Measurements from ENCODE around the gene NOX5. TPM values are rescaled to one million over a fixed set of nuclear protein-coding genes. Genes with fewer than 3 reads are reported as not detected.

NOX5 gene
- total RNA-seq, 3 donors from 2014 or later (not counting 1 experiment from before 2014, with no cell fraction given) = 0.20 TPM; not detected in 2

DNA sequence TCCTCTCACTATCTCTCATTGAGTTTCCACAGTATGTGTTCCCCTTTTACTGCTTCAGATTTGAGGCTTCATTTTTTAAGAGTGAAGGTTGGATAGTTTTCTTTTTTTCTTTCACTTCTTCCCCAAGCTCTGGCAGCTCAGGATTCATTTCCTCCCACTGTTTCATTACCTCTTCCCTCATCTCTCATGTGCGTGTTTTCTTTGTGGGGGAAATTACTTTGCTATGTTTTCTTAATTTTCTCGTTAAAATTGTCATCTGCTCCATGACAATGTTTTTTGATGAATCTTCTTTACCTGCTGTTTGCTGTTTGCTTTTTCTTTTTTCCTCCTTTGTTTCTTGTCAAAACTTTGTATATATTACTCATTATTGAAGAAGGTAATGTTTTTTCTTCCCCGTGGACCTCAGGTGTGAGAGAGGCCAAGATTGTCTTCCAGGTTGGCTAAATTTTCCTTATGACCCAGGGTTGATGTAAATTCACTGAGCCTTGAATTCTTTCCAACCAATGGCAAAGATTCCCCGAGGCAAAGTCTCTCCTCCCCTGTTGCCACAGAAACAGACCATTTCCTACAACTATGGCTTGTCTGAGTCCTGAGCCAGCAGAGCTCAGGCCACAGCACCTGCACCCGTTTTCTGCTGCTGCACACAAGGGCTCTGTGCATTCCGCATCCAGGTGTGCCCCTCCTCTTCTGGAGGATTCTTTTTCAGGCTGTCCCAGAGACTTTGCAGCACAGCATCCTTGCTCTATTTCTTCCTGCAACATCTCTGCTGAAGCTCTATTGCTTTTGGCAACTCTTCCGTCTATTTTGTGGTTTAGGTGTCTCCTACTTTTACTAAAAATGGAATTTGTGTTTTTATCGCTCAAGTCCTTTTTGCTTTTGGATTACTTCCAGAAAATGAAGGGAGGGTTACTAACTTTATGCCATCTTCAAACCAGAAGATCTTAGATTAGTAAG lies 66.1 kb downstream of the NOX5 start:
- 31% methylated on average over 4 of the region's 8 CpGs for WGBS (ENCODE audit: insufficient coverage)
- Mint-ChIP-seq H3K27me3 (ENCODE audit: low read depth in 2 of 2) (peaks cover 10 to 26% of the 10 kb centered on the region in 2 donors), H3K9me3 (no peaks in the 10 kb centered on the region), H3K4me1 (no peaks in the 10 kb centered on the region), H3K4me3 (no peak overlapping the region), H3K27ac (no peak overlapping the region), H3K36me3 (no peaks in the 10 kb centered on the region)
- TF ChIP-seq CTCF (IDR thresholded peaks at IDR 0.05) = no peak
- Histone ChIP-seq H3K27me3 (ENCODE audit: control insufficient read depth, insufficient read depth, low read length) (no peaks in the 10 kb centered on the region), H3K36me3 (ENCODE audit: control insufficient read depth, insufficient read depth, low read length) (no peaks in the 10 kb centered on the region), H3K4me3 (ENCODE audit: low read length) (no peak overlapping the region), H3K27ac (ENCODE audit: low read length) (no peak overlapping the region), H3K9me3 (ENCODE audit: control insufficient read depth, insufficient read depth, low read length) (no peaks in the 10 kb centered on the region), H3K4me1 (ENCODE audit: control insufficient read depth, insufficient read depth, low read length) (no peaks in the 10 kb centered on the region)
- intact Hi-C loops (cut with micrococcal nuclease) = no loop called here
- no peak for DNase-seq
- ATAC-seq = no peak

DNA sequence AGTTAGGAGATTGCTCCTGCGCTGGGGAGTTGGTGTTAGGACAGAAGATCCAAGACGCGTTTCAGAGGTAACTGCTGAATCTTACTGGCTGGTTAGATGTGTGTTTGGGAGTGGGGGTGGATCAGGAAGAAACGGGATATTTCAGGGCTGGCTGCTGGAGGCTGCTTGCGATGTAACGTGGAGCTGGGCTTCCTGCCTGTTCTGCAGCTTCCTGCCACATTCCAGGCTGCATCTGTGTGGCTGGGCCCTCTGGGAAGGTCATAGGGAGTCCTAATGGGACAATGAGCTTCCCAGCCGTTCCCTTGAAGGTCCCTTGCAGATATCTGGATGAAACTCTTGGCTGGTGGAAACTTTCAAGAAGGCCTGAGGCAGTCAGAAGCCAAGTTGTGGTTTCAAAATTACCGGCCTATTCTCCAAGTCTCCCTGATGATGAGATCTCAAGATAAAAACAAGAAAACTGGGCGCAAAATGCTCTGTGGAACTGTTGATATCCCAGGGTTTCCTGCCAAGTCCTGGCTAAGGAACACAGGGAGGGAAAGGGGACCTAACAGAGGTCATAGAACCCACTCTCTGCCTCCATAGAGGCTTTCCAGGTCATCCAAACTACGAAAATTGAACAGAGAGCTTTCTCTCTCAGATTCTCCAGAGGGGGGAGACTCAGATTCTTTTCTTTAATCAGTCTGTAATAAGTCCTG lies 67.0 kb downstream of the NOX5 start:
- intact Hi-C loops (cut with micrococcal nuclease) = no loop called here
- Mint-ChIP-seq H3K4me3 (no peak overlapping the region), H3K27ac (no peak overlapping the region), H3K27me3 (ENCODE audit: low read depth in 2 of 2) (peaks cover 10 to 17% of the 10 kb centered on the region in 2 donors), H3K36me3 (no peaks in the 10 kb centered on the region), H3K4me1 (no peaks in the 10 kb centered on the region), H3K9me3 (no peaks in the 10 kb centered on the region)
- no peak for DNase-seq
- H3K4me3 ChIP-seq (ENCODE audit: low read length) = no peak overlapping the region
- 82% methylated on average over 10 of the region's 10 CpGs for WGBS (ENCODE audit: insufficient coverage)
- H3K27ac ChIP-seq (ENCODE audit: low read length) = no peak overlapping the region
- no peaks in the 10 kb centered on the region for H3K36me3 ChIP-seq (ENCODE audit: control insufficient read depth, insufficient read depth, low read length)
- no peaks in the 10 kb centered on the region for H3K27me3 ChIP-seq (ENCODE audit: control insufficient read depth, insufficient read depth, low read length)
- no peaks in the 10 kb centered on the region for H3K9me3 ChIP-seq (ENCODE audit: control insufficient read depth, insufficient read depth, low read length)
- no peaks in the 10 kb centered on the region for H3K4me1 ChIP-seq (ENCODE audit: control insufficient read depth, insufficient read depth, low read length)
- no peak for ATAC-seq
- TF ChIP-seq CTCF (IDR thresholded peaks at IDR 0.05) = no peak

DNA sequence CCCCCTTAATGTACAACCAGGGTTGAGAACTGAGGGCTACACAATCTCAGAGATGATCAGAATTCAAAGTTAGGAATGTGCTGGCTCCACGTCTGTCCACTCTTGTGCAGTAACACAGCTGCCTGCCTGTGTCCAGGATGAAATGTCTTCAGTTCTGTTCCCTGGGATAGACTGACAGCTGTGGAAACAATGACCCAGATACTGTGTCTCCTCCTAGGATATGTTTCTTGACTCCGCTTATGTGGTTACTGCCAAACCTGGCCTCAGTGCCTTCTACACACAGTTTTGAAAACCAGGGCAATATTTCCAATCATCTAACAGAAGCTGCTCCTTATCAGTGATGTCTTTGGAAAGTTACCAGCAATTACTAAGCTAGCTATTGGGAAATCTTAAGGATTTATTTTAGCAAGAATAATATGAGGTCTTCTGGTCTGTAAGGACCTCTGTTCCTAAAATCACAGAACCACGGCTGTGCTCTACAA lies 67.6 kb downstream of the NOX5 start:
- Mint-ChIP-seq H3K27me3 (ENCODE audit: low read depth in 2 of 2) (peaks cover 10 to 14% of the 10 kb centered on the region in 2 donors), H3K4me3 (no peak overlapping the region), H3K36me3 (no peaks in the 10 kb centered on the region), H3K27ac (no peak overlapping the region), H3K4me1 (no peaks in the 10 kb centered on the region), H3K9me3 (no peaks in the 10 kb centered on the region)
- ATAC-seq = no peak
- no peak overlapping the region for H3K27ac ChIP-seq (ENCODE audit: low read length)
- no peaks in the 10 kb centered on the region for H3K36me3 ChIP-seq (ENCODE audit: control insufficient read depth, insufficient read depth, low read length)
- H3K9me3 ChIP-seq (ENCODE audit: control insufficient read depth, insufficient read depth, low read length) = no peaks in the 10 kb centered on the region
- intact Hi-C loops (cut with micrococcal nuclease) = no loop called here
- no peaks in the 10 kb centered on the region for H3K4me1 ChIP-seq (ENCODE audit: control insufficient read depth, insufficient read depth, low read length)
- DNase-seq = no peak
- no peak for TF ChIP-seq CTCF (IDR thresholded peaks at IDR 0.05)
- WGBS (ENCODE audit: insufficient coverage) = 94% methylated on average over 3 of the region's 3 CpGs
- no peak overlapping the region for H3K4me3 ChIP-seq (ENCODE audit: low read length)
- no peaks in the 10 kb centered on the region for H3K27me3 ChIP-seq (ENCODE audit: control insufficient read depth, insufficient read depth, low read length)
